WTC11 (cell line): ENCODE data around the gene RPP38. TPM values are rescaled to one million over a fixed set of nuclear protein-coding genes. Genes with fewer than 3 reads are reported as not detected.

Experiments used
- ATAC-seq: fragments of 200-7000 bp; cut with Tn5 transposase; 2 replicates; pipeline ENCODE4 v1.10.0; 2021; ENCODE audit warnings: mild to moderate bottlenecking, moderate library complexity
- CTCF ChIA-PET: fragments of 300-600 bp; sonication (Branson Sonifier 250); formaldehyde crosslinking; loops from one replicate; lab custom pipeline; 2021; ENCODE audit warnings: antibody characterized with exemption; lab: Charles Lee
- POLR2A ChIA-PET: fragments of 350-600 bp; sonication (Branson Sonifier 250); formaldehyde crosslinking; loops from one replicate; lab custom pipeline; 2021; ENCODE audit warnings: antibody characterized with exemption; lab: Charles Lee
- DNase-seq: peaks from one replicate; pipeline ENCODE4 v3.0.0; 2021; ENCODE audit warnings: low spot score
- H3K27ac Mint-ChIP-seq: 2 replicates; pipeline ENCODE4 v1.8.0; 2021; ENCODE audit warnings: mixed read lengths
- H3K27me3 Mint-ChIP-seq: 2 replicates; pipeline ENCODE4 v1.8.0; 2021; ENCODE audit warnings: low read depth, mild to moderate bottlenecking, moderate library complexity, mixed read lengths
- H3K36me3 Mint-ChIP-seq: 2 replicates; pipeline ENCODE4 v1.8.0; 2021; ENCODE audit warnings: mixed read lengths
- H3K4me1 Mint-ChIP-seq: 2 replicates; pipeline ENCODE4 v1.8.0; 2022; ENCODE audit warnings: mixed read lengths
- H3K4me3 Mint-ChIP-seq: 2 replicates; pipeline ENCODE4 v1.8.0; 2021; ENCODE audit warnings: mild to moderate bottlenecking, moderate library complexity, mixed read lengths
- H3K9me3 Mint-ChIP-seq: 2 replicates; pipeline ENCODE4 v1.8.0; 2021; ENCODE audit warnings: mixed read lengths
- AR ChIP-seq: fragments of 250-450 bp; sonication (Bioruptor Pico); IDR thresholded peaks from 2 replicates; pipeline ENCODE4 v1.9.0; 2021; ENCODE audit warnings: mild to moderate bottlenecking
- CBFB ChIP-seq: sonication (generic); formaldehyde crosslinking; IDR thresholded peaks from 2 replicates; pipeline ENCODE4 v1.8.1; 2022; ENCODE audit warnings: mild to moderate bottlenecking, low read depth, missing genetic modification reagents
- CREB1 ChIP-seq: sonication (generic); formaldehyde crosslinking; IDR thresholded peaks from 2 replicates; pipeline ENCODE4 v1.8.0; 2023; ENCODE audit warnings: mild to moderate bottlenecking, missing genetic modification reagents
- E2F4 ChIP-seq: sonication (generic); formaldehyde crosslinking; IDR thresholded peaks from 2 replicates; pipeline ENCODE4 v1.8.1; 2022; ENCODE audit warnings: low read depth, mild to moderate bottlenecking, moderate library complexity, missing genetic modification reagents, borderline replicate concordance
- ELF4 ChIP-seq: sonication (generic); formaldehyde crosslinking; IDR thresholded peaks from 2 replicates; pipeline ENCODE4 v1.8.1; 2022; ENCODE audit warnings: low read depth, mild to moderate bottlenecking, moderate library complexity, missing genetic modification reagents
- ETV6 ChIP-seq: sonication (generic); formaldehyde crosslinking; IDR thresholded peaks from 2 replicates; pipeline ENCODE4 v1.8.1; 2022; ENCODE audit warnings: mild to moderate bottlenecking, missing genetic modification reagents
- GTF2I ChIP-seq: fragments of 250-450 bp; sonication (Bioruptor Pico); conservative IDR thresholded peaks from 2 replicates; pipeline ENCODE4 v1.4.0; 2021; ENCODE audit warnings: mild to moderate bottlenecking
- HMGA2 ChIP-seq: fragments of 250-450 bp; sonication (Bioruptor Pico); IDR thresholded peaks from 2 replicates; pipeline ENCODE4 v1.4.0; 2021; ENCODE audit warnings: mild to moderate bottlenecking, moderate library complexity
- KAT7 ChIP-seq: sonication (generic); formaldehyde crosslinking; IDR thresholded peaks from 2 replicates; pipeline ENCODE4 v1.8.1; 2023; ENCODE audit warnings: missing genetic modification reagents, mild to moderate bottlenecking, borderline replicate concordance
- MAX ChIP-seq: sonication (generic); formaldehyde crosslinking; IDR thresholded peaks from 2 replicates; pipeline ENCODE4 v1.8.0; 2022; ENCODE audit warnings: mild to moderate bottlenecking, missing genetic modification reagents
- NFATC4 ChIP-seq: fragments of 250-450 bp; sonication (Bioruptor Pico); IDR thresholded peaks from 2 replicates; pipeline ENCODE4 v1.9.0; 2021; ENCODE audit warnings: mild to moderate bottlenecking
- NFYB ChIP-seq: sonication (generic); formaldehyde crosslinking; conservative IDR thresholded peaks from 2 replicates; pipeline ENCODE4 v1.8.0; 2022; ENCODE audit warnings: low read depth, missing genetic modification reagents
- NR2C2 ChIP-seq: sonication (generic); formaldehyde crosslinking; IDR thresholded peaks from 2 replicates; pipeline ENCODE4 v1.8.0; 2022; ENCODE audit warnings: mild to moderate bottlenecking, missing genetic modification reagents
- OVOL2 ChIP-seq: fragments of 250-450 bp; sonication (Bioruptor Pico); IDR thresholded peaks from 2 replicates; pipeline ENCODE4 v1.9.0; 2021; ENCODE audit warnings: mild to moderate bottlenecking, borderline replicate concordance
- RELA ChIP-seq: sonication (generic); formaldehyde crosslinking; IDR thresholded peaks from 2 replicates; pipeline ENCODE4 v1.8.1; 2022; ENCODE audit warnings: missing genetic modification reagents, mild to moderate bottlenecking, borderline replicate concordance
- RORB ChIP-seq: fragments of 250-450 bp; sonication (Bioruptor Pico); IDR thresholded peaks from 2 replicates; pipeline ENCODE4 v1.9.0; 2021; ENCODE audit warnings: mild to moderate bottlenecking
- ZNF263 ChIP-seq: sonication (generic); formaldehyde crosslinking; IDR thresholded peaks from 2 replicates; pipeline ENCODE4 v1.8.1; 2022; ENCODE audit warnings: low read depth, mild to moderate bottlenecking, moderate library complexity, missing genetic modification reagents
- total RNA-seq: library from RNA; stranded (reverse); gene quantifications from 3 replicates; pipeline ENCODE4 v1.2.3, GENCODE V29; 2021
- TF ChIP-seq, protein P1 (sequence below): sonication (generic); formaldehyde crosslinking; IDR thresholded peaks from 2 replicates; pipeline ENCODE4 v1.8.0; 2023; ENCODE audit warnings: mild to moderate bottlenecking, missing genetic modification reagents
- TF ChIP-seq, protein P2 (sequence below): fragments of 250-450 bp; sonication (Bioruptor Pico); IDR thresholded peaks from 2 replicates; pipeline ENCODE4 v1.9.0; 2021; ENCODE audit warnings: mild to moderate bottlenecking, borderline replicate concordance
- TF ChIP-seq, protein P3 (sequence below): fragments of 250-450 bp; sonication (Bioruptor Pico); IDR thresholded peaks from 2 replicates; pipeline ENCODE4 v1.9.0; 2021; ENCODE audit warnings: mild to moderate bottlenecking
- TF ChIP-seq, protein P4 (sequence below): fragments of 250-450 bp; sonication (Bioruptor Pico); IDR thresholded peaks from 2 replicates; pipeline ENCODE4 v2.1.2; 2022; ENCODE audit warnings: mild to moderate bottlenecking, moderate library complexity
- TF ChIP-seq, protein P5 (sequence below): sonication (generic); formaldehyde crosslinking; IDR thresholded peaks from 2 replicates; pipeline ENCODE4 v1.8.1; 2023; ENCODE audit warnings: mild to moderate bottlenecking, moderate library complexity, missing genetic modification reagents

RPP38 gene
- total RNA-seq, 1 experiment from 2014 or later = 20.9 TPM

GRCh38 chr10:15060638-15061037, 36.5 kb upstream of the RPP38 start:
- Mint-ChIP-seq H3K4me3 (no peak overlapping the region), H3K27ac (no peak overlapping the region), H3K36me3 (peaks cover 15% of the 10 kb centered on the region), H3K9me3 (peaks cover 30% of the 10 kb centered on the region), H3K4me1 (no peaks in the 10 kb centered on the region), H3K27me3 (peaks cover 5% of the 10 kb centered on the region)
- ChIA-PET POLR2A (no interaction called here), CTCF (no interaction called here)
- DNase-seq (no peak), ATAC-seq (no peak)
- no peak for TF ChIP-seq ELF4
- TF ChIP-seq, protein P1, sequence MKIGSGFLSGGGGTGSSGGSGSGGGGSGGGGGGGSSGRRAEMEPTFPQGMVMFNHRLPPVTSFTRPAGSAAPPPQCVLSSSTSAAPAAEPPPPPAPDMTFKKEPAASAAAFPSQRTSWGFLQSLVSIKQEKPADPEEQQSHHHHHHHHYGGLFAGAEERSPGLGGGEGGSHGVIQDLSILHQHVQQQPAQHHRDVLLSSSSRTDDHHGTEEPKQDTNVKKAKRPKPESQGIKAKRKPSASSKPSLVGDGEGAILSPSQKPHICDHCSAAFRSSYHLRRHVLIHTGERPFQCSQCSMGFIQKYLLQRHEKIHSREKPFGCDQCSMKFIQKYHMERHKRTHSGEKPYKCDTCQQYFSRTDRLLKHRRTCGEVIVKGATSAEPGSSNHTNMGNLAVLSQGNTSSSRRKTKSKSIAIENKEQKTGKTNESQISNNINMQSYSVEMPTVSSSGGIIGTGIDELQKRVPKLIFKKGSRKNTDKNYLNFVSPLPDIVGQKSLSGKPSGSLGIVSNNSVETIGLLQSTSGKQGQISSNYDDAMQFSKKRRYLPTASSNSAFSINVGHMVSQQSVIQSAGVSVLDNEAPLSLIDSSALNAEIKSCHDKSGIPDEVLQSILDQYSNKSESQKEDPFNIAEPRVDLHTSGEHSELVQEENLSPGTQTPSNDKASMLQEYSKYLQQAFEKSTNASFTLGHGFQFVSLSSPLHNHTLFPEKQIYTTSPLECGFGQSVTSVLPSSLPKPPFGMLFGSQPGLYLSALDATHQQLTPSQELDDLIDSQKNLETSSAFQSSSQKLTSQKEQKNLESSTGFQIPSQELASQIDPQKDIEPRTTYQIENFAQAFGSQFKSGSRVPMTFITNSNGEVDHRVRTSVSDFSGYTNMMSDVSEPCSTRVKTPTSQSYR (CRISPR knock-in tag) = no peak
- no peak for TF ChIP-seq HMGA2 (CRISPR knock-in tag)
- TF ChIP-seq NFATC4 (CRISPR knock-in tag) = no peak
- no peak for TF ChIP-seq AR

GRCh38 chr10:15067154-15067553, 30.0 kb upstream of the RPP38 start:
- H3K36me3 Mint-ChIP-seq = peaks cover 6% of the 10 kb centered on the region
- H3K4me1 Mint-ChIP-seq = no peaks in the 10 kb centered on the region
- H3K27ac Mint-ChIP-seq = no peak overlapping the region
- POLR2A ChIA-PET = no interaction called here
- ATAC-seq = no peak
- CTCF ChIA-PET = no interaction called here
- peaks cover 25% of the 10 kb centered on the region for H3K9me3 Mint-ChIP-seq
- no peak overlapping the region for H3K4me3 Mint-ChIP-seq
- no peak for DNase-seq
- peaks cover 7% of the 10 kb centered on the region for H3K27me3 Mint-ChIP-seq
- TF ChIP-seq, protein P2, sequence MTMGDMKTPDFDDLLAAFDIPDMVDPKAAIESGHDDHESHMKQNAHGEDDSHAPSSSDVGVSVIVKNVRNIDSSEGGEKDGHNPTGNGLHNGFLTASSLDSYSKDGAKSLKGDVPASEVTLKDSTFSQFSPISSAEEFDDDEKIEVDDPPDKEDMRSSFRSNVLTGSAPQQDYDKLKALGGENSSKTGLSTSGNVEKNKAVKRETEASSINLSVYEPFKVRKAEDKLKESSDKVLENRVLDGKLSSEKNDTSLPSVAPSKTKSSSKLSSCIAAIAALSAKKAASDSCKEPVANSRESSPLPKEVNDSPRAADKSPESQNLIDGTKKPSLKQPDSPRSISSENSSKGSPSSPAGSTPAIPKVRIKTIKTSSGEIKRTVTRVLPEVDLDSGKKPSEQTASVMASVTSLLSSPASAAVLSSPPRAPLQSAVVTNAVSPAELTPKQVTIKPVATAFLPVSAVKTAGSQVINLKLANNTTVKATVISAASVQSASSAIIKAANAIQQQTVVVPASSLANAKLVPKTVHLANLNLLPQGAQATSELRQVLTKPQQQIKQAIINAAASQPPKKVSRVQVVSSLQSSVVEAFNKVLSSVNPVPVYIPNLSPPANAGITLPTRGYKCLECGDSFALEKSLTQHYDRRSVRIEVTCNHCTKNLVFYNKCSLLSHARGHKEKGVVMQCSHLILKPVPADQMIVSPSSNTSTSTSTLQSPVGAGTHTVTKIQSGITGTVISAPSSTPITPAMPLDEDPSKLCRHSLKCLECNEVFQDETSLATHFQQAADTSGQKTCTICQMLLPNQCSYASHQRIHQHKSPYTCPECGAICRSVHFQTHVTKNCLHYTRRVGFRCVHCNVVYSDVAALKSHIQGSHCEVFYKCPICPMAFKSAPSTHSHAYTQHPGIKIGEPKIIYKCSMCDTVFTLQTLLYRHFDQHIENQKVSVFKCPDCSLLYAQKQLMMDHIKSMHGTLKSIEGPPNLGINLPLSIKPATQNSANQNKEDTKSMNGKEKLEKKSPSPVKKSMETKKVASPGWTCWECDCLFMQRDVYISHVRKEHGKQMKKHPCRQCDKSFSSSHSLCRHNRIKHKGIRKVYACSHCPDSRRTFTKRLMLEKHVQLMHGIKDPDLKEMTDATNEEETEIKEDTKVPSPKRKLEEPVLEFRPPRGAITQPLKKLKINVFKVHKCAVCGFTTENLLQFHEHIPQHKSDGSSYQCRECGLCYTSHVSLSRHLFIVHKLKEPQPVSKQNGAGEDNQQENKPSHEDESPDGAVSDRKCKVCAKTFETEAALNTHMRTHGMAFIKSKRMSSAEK (CRISPR knock-in tag) = no peak
- no peak for TF ChIP-seq RORB (CRISPR knock-in tag)
- TF ChIP-seq CBFB (CRISPR knock-in tag) = no peak
- no peak for TF ChIP-seq NR2C2 (CRISPR knock-in tag)
- TF ChIP-seq ETV6 (CRISPR knock-in tag) = no peak
- TF ChIP-seq, protein P3, sequence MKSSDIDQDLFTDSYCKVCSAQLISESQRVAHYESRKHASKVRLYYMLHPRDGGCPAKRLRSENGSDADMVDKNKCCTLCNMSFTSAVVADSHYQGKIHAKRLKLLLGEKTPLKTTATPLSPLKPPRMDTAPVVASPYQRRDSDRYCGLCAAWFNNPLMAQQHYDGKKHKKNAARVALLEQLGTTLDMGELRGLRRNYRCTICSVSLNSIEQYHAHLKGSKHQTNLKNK (CRISPR knock-in tag) = no peak
- no peak for TF ChIP-seq CREB1 (CRISPR knock-in tag)
- no peak for TF ChIP-seq E2F4 (CRISPR knock-in tag)
- TF ChIP-seq, protein P4, sequence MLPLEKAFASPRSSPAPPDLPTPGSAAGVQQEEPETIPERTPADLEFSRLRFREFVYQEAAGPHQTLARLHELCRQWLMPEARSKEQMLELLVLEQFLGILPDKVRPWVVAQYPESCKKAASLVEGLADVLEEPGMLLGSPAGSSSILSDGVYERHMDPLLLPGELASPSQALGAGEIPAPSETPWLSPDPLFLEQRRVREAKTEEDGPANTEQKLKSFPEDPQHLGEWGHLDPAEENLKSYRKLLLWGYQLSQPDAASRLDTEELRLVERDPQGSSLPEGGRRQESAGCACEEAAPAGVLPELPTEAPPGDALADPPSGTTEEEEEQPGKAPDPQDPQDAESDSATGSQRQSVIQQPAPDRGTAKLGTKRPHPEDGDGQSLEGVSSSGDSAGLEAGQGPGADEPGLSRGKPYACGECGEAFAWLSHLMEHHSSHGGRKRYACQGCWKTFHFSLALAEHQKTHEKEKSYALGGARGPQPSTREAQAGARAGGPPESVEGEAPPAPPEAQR (CRISPR knock-in tag) = no peak
- no peak for TF ChIP-seq OVOL2
- TF ChIP-seq MAX = no peak
- no peak for TF ChIP-seq RELA
- TF ChIP-seq ZNF263 (CRISPR knock-in tag) = no peak
- TF ChIP-seq NFYB (CRISPR knock-in tag) = no peak
- TF ChIP-seq, protein P5, sequence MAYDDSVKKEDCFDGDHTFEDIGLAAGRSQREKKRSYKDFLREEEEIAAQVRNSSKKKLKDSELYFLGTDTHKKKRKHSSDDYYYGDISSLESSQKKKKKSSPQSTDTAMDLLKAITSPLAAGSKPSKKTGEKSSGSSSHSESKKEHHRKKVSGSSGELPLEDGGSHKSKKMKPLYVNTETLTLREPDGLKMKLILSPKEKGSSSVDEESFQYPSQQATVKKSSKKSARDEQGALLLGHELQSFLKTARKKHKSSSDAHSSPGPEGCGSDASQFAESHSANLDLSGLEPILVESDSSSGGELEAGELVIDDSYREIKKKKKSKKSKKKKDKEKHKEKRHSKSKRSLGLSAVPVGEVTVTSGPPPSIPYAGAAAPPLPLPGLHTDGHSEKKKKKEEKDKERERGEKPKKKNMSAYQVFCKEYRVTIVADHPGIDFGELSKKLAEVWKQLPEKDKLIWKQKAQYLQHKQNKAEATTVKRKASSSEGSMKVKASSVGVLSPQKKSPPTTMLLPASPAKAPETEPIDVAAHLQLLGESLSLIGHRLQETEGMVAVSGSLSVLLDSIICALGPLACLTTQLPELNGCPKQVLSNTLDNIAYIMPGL = no peak
- no peak for TF ChIP-seq KAT7 (CRISPR knock-in tag)
- TF ChIP-seq GTF2I = no peak
